ENCODE measurements around the gene ZNF586.
"Not testable (repeated sequence)": the region's sequence is repeated elsewhere in the genome, so short reads cannot be mapped to it uniquely, and the experiment has no call there.

ZNF586 gene

GRCh38 chr19:57769345-57770131, at the start of gene ZNF586:
ZNF586 (plus strand) TSS chr19:57769676; CDS start chr19:57769843, 167 bp downstream.
- DNase-seq, result peak; percentile 27

GRCh38 chr19:57719901-57720519, 49.5 kb upstream of the ZNF586 start:
- no peak for DNase-seq

DNA sequence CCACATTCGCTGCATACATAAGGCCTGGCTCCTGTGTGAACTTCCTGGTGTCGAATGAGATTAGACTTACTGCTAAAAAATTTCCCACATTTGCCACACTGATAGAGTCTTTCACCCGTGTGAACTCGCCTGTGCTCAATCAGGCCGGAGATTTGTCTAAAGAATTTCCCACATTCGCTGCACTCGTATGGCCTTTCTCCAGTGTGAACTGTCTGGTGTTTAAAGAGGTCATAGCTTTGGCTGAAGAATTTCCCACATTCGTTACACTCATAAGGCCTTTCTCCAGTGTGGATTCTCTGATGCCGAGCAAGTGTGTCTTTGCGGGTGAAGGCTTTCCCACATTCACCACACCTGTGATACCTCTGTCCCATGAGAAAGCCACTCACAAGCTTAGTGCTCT, 48.6 kb upstream of the ZNF586 start:
- DNase-seq, result no peak

DNA sequence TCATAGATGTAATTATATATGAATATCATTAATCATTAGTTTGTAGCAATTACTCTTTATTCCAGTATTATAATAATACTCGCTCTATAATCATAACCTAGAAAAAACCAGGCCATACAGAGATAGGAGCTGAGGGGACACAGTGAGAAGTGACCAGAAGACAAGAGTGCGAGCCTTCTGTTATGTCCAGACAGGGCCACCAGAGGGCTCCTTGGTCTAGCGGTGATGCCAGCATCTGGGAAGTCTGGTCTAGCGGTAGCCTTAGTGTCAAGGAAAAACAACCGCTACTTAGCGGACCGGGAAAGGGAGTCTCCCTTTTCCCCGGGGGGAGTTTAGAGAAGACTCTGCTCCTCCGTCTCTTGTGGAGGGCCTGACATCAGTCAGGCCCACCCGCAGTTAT, 31.2 kb upstream of the ZNF586 start:
- not testable (repeated sequence) for DNase-seq

DNA sequence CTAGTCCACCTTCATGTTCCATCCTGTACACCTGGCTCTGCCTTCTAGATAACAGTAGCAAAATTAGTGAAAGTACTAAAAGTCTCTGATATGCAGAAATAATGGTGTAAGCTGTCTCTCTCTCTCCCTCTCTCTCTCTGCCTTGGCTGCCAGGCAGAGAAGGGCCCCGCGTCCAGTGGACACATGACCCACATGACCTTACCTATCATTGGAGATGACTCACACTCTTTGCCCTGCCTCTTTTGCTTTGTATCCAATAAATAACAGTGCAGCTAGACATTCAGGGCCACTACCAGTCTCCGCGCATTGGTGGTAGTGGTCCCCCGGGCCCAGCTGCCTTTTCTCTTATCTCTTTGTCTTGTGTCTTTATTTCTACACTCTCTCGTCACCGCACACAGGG, 30.7 kb upstream of the ZNF586 start:
- DNase-seq, result not testable (repeated sequence)

DNA sequence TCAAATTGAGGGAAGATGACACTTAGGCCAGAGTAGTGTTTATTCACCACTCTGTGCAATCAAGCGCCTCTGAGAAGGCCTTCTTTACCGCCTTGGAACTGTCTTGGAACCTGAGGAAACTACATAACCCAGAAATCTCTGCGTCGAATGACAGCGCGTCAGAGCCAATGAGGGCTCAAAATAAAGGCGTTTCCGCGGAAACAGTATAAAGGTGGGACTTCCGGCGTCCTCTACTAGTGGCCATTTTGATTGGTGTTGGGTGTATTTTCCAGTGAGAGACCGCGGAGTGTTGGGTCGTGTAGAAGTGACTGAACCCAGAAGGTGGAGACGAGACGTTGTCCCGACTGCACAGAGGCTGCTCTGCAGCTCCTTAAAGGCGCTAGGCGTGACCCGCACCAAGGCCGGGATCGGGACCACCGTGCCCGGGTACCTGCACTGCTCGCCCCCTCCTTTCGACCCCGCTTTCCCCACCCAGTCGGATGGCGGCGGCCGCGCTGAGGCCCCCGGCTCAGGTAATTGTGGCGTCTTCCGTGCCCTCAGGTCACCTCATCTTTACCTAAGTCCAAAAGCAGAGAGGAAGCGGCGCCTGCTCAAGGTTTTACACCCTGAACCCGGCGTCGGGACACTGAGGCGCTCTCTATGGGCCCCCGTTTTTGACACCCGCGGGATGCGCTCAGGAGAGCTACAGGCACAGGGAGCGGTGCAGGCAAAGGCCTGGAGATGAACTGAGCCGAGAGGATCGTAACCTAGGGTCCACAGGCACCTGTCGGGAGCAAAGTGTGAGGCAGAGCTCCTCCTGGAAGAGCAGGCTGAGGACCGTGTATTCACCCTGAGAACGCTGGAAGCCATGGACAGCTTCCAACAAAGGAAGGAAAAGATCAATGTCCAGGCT, 22.6 kb upstream of the ZNF586 start, which contains the start of gene ZNF776:
Gene ZNF776, plus strand, starts transcription at position 236 of the 892 bp plus-strand sequence. Its CDS starts 244 bp downstream, at position 480.
- DNase-seq, result peak; percentile 88

GRCh38 chr19:57747472-57747807, 22.0 kb upstream of the ZNF586 start:
- no peak for DNase-seq

DNA sequence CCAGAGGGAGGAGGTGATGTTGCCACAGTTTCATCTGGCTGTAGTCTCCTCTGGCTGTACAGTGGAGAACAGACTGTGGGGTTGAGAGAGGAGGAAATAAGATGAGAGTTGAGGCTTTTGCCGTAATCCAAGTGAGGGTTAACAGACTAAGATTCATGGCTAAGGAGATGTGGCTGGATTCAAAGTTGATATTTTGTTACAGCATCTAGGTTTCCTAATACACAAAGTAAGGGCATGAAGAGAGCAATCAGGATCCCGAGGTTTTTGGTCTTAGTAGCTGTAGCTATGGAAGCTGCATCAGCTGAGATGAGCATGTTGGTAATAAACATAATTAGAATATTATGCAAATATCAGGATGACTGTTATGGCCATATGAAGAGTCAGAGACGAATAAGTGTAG, 21.4 kb upstream of the ZNF586 start:
- DNase-seq, result no peak

DNA sequence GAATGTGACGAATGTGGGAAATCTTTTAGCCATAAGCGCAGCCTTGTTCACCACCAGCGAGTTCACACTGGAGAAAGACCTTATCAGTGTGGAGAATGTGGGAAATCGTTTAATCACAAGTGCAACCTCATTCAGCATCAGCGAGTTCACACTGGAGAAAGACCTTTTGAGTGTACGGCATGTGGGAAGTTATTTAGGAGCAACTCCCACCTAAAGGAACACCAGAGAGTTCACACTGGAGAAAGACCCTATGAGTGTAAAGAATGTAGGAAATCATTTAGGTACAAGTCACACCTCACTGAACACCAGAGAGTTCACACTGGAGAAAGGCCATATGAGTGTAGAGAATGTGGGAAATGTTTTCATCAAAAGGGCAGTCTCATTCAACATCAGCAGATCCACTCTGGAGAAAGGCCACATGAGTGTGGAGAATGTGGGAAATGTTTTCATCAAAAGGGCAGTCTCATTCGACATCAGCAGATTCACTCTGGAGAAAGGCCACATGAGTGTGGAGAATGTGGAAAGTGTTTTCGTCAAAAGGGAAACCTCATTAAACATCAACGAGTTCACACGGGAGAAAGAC, 15.3 kb upstream of the ZNF586 start:
- no peak for DNase-seq

DNA sequence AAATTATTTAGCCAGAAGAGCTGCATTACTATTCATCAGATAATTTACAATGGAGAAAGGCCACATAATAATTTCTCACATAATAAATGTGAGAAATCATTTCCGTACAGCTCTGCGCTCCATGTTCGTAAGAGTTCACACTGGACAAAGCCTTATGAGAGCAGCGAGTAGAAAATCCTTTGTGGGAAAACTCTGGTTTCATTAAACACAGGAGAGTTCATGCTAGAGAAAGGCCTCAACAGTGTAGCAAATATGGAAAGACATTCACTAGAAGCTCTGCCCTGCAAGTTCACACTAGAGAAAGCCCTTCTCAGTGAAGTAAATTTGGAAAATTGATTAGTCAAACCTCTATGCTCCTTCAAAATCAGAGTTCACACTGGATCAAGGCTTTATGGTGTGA, 14.4 kb upstream of the ZNF586 start:
- DNase-seq, result no peak

- DNase-seq, result no peak
Observed at GRCh38 chr19:57757941-57758340, 11.5 kb upstream of the ZNF586 start.

DNA sequence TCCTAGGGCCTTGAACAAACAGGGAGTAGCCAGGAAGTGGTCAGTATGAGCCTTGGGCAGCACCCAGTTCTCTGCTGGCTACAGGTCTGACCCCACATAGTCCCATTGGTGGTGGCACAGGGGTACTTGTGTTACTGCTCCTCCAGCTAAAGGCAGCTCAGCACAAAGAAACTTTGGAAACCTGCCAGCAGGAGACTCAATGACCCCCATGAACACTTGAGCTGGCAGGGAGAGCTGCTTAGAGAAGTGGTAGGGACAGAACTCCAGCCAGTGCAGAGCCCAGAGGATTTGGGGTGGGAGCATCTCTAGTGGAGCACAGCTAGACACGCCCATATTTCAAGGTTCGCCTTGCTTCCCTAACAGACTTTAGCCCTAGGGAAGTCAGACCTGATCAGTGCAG, 10.4 kb upstream of the ZNF586 start:
- no peak for DNase-seq

DNA sequence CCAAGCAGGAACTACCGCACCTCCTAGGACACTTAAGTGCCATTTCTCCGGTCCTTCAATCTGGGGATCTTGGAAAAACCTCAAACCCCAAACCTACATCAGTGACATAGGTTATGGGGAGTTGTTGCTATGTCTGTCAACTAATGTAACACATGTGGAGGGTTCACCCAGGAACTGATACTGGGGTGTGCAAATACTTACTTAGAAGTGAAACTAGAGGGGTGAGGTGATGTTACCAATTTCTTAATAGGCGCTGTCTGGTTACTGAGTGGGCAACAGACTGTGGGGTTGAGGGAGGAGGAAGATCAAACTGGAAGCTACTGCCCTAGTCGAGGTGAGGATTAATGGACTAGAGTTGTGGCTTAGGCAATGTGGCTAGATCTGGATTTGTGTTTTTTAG, 1.9 kb downstream of the ZNF586 start:
- no peak for DNase-seq

- no peak for DNase-seq
Observed at GRCh38 chr19:57773488-57773887, 4.0 kb downstream of the ZNF586 start.

- no peak for DNase-seq
Observed at GRCh38 chr19:57776764-57777296, 7.4 kb downstream of the ZNF586 start.

GRCh38 chr19:57778336-57778735, 8.9 kb downstream of the ZNF586 start:
- DNase-seq, result no peak

GRCh38 chr19:57779220-57779845, 9.9 kb downstream of the ZNF586 start:
- DNase-seq, result no peak

- DNase-seq, result no peak
Observed at GRCh38 chr19:57786286-57786685, 16.8 kb downstream of the ZNF586 start.

DNA sequence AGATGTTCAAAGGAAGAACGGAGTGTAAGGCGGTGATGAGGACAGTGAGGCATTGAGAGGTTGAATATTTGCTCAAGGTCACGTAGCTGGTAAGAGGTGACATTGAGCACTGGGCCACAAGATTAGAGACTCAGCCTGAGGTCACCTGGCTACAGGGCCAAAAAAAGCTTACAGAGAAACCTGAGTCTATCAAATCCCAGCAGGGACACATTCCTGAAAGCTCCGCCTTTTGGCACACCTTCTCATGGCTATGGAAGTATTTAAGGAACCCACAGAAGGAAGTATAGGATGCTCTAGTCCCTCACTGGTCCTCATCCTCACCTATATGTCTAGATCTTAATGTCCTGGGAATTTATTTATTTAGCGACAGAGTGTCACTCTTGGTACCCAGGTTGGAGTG, 17.4 kb downstream of the ZNF586 start:
- DNase-seq, result no peak

- DNase-seq, result no peak
Observed at GRCh38 chr19:57788114-57788692, 18.7 kb downstream of the ZNF586 start.

DNA sequence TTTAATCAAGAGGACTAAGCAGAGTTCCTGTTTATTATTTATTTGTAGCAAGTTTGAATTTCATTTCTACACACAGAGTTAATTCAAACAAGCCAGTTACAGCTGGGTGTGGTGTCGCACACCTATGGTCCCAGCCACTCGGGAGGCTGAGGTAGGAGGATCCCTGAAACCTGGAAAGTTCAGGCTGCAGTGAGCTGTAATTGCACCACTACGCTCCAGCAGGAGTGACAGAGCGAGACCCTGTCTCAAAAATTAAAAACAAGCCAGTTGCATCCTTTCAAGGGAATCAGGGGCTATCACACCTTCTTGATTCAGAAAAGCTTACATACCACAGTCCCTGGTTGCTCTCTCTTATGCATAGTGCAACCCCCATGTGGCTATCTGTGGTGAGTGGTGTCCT, 19.8 kb downstream of the ZNF586 start:
- no peak for DNase-seq

DNA sequence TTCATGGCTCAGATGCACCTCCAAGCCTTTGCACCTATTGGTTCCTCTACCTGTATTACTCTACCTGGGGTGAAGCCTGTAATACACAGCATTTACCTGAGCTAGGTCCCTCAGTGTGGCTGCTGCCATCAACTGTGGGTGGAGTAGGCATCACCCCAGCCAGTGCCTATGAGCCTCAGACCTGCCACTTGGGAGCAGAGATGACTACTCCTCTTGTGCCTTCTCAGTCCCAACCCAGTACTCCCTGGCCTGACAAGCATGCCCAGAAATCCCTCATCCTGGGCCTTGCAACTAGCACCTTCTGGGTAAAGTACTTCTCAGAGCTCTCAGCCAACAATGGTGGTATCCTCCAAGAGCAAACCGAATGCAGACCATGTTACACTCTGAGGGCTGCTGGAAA, 27.1 kb downstream of the ZNF586 start:
- DNase-seq, result not testable (repeated sequence)
